ENCODE measurements around the gene LIX1L.
"Not testable (repeated sequence)": the region's sequence is repeated elsewhere in the genome, so short reads cannot be mapped to it uniquely, and the experiment has no call there.

LIX1L gene

DNA sequence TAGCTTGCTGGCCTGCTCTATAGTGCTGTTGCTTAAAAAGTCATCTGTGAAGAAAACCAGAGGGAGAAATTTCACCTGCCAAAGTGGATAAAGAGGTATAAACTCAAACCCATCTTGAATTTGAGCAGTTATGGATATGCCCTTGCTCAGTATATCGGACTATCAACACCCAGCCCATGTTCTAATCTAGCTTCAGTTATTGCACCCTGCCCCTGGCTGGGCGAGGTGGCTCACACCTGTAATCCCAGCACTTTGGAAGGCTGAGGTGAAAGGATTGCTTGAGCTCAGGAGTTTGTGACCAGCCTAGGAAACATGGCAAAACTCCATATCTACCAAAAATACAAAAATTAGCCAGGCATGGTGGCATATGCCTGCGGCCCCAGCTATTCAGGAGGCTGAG is 13.3 kb downstream of the LIX1L start:
- in situ Hi-C loops (cut with MboI; ENCODE audit: low sequenced_read_pairs): no loop called here

DNA sequence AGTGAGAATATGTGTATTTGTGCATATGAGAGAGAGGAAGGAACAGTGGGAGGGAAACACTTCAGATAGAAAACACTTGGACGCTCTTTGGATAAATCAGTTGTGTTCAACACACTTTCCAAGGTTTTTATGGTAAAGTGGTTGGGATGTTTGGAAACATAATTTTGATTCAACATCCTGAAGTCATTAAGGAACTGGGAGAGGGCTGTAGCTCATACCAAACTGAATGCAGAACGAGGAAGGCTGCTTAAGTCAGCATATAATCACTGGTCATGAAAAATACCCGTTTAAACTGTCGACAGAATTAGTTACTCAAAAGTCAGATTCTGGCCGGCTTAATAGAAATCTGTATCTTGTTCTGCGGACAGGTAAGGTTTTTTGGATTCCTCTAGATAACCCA is 14.9 kb downstream of the LIX1L start:
- in situ Hi-C loops (cut with MboI; ENCODE audit: low sequenced_read_pairs): no loop called here

DNA sequence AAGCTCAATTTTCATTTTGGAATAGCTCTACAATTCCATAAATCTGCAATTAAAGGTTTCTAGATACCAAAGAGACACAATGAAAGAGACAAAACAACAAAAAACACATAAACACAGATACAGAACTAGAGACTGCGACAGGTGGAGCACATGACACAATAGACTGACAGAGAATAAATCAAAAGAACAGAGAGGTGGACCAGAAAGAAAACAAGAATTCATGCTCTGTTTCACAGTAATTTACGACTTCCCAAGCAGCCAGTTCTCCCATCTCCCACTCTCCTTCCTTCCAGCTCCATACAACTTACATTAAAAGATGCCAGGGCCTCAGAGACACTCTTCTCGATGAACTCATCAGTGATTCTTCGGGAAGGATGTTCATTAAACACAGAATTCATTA is 15.4 kb downstream of the LIX1L start:
- in situ Hi-C loops (cut with MboI; ENCODE audit: low sequenced_read_pairs): no loop called here

DNA sequence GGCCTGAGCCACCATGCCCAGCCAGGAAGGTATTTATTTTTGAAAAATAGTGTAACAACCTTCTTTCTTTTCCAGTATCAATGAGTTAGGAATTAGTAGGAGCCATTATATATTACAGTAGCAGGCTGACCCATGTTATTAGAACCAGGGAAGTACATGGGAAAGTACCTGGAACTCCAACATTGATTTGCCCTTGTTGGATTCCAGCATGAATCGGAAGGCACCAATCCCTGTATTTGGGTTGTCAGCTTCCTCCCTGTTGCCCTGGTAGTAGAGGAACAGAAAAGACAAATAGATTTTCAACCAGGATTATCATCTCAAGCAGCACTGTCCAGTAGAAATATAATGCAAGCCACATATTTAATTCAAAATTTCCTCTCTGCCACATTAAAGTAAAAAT is 20.4 kb downstream of the LIX1L start:
- in situ Hi-C loops (cut with MboI; ENCODE audit: low sequenced_read_pairs): no loop called here

DNA sequence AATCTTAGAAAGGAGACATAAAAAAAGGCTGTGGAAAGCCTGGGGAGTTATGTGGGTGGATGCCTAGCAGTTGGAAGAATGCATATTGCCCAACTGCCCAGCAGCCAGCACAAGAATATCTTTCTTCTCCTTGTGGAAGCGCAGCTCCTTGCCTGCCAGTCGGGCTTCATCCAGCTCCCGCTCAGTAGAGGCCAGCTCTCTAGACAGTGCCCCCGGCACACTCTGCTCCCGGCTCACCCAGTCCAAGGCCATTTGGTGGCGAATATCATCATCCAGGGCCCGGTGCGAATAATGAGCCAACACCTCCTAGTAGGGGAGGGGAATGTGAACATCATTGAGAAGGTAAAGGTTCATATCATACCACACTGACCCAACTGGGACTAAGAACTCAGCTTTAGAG is 21.6 kb downstream of the LIX1L start:
- in situ Hi-C loops (cut with MboI; ENCODE audit: low sequenced_read_pairs): no loop called here

DNA sequence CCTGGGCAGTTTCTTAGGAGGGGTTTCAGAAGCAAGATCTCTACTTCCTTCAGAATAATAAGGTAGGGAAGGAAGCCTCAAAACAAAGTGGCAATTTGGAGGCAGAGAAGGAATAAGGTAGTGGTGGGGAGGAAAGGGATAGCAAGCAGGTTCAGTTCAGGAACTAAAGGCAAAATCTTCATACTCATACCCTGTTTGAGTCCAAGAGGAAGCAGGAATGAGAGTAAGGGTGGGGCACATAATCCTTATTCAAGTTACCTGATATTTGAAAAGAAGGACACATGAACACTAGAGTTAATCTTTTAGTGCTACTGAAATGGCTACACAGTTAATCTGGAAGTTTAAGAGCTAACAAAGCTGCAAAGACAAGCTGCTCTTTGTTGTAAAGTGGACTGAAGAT is 22.1 kb downstream of the LIX1L start:
- in situ Hi-C loops (cut with MboI; ENCODE audit: low sequenced_read_pairs): no loop called here

DNA sequence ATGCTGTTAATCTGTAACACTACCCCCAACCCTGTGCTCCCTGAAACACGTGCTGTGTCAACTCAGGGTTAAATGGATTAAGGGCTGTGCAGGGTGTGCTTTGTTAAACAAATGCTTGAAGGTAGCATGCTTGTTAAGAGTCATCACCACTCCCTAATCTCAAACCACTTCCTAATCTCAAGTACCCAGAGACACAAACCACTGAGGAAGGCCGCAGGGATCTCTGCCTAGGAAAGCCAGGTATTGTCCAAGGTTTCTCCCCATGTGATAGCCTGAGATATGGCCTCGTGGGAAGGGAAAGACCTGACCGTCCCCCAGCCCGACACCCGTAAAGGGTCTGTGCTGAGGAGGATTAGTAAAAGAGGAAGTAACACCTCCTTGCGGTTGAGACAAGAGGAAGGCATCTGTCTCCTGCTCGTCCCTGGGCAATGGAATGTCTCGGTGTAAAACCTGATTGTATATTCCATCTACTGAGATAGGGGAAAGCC is 25.3 kb downstream of the LIX1L start:
- in situ Hi-C loops (cut with MboI; ENCODE audit: low sequenced_read_pairs): not testable (repeated sequence)

DNA sequence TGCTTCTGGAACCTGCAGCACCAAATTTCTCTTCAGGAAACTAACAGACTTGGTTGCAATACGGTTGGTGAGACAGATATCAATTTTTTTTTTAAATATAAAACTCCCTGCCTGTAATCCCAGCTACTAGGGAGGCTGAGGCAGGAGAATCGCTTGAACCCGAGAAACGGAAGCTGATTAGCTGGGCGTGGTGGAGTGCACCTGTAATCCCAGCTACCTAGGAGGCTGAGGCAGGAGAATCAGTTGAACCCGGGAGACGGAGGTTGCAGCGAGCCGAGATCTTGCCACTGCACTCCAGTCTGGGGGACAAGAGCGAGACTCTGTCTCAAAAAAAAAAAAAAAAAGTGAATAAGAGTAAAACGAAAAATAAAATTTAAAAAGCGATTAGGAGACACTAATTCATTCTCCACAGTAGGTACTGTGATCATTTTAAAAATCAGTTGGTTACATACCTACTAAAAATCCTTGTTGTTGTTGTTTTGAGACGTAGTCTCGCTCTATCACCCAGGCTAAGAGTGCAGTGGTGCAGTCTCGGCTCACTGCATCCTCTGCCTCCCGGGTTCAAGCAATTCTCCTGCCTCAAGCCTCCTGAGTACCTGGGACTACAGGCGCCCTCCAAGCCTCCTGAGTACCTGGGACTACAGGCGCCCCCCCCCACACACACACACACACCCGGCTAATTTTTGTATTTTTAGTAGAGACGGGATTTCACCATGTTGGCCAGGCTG is 29.7 kb downstream of the LIX1L start:
- in situ Hi-C loops (cut with MboI; ENCODE audit: low sequenced_read_pairs): loop anchor here (10.0 kb wide), 1 partner anchor 57 kb away; no protein-coding TSS in a partner anchor

DNA sequence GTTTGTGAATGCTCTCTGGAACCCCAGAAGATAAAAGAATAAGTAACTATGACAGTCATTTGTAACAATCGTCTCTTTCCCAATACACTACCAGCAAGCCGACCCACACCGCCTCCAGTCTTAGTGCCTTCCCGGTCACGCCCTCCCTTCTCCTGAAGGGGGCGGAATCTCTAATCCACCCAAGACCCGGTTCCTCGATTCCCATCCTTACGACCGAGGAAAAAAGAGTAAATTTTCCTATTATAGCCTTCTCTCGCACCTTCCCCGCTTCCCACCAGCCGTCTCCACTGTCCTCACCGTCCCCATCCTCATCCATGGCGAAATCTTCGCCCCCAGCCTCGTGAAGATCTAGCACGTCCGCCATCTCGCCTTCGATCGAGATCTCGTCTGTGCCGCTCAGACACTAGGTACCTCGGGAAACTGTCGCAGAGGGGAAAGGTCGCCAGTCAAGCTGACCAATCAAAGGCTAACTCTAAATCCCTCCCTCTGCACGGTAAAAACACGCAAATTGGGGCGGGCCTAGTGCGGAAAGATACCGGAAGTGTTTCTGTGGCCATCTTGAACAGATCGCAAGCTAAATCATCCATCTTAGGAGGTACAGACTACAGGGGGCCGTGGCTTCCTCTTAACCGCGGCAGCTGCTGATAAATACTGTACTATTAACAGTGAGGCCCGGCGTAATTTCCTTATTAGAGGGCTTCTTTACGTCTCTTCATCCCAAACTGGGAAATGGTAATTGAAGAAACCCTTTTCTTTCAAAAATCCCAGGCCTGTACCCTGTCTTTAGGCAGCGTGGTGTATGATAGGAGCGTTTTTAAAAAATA is 30.5 kb downstream of the LIX1L start, which contains the start of gene RBM8A:
TSS of gene RBM8A (minus strand) at position 422 of the 824 bp plus-strand sequence. CDS start at position 364, 58 bp downstream.
- in situ Hi-C loops (cut with MboI; ENCODE audit: low sequenced_read_pairs): loop anchor here (10.0 kb wide), 1 partner anchor 58 kb away; no protein-coding TSS in a partner anchor

DNA sequence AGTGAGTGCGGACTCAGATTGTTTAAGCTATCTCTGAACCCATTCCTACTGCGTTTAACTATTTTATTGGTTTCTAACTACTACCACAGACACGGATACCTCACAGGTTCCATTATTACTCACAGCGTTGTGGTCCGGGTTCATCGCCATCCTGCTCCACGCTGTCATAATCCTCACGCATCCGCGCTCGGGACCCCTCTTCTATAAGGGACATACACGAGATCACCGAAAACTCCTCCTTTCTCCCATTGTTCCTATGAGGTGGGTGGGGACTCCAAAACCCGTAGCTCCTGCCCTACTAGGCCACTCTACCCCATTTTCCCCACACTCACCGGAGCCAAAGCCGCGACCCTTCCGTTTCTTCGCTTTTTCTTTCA is 31.1 kb downstream of the LIX1L start:
- in situ Hi-C loops (cut with MboI; ENCODE audit: low sequenced_read_pairs): loop anchor here (10.0 kb wide), 1 partner anchor 58 kb away; no protein-coding TSS in a partner anchor

DNA sequence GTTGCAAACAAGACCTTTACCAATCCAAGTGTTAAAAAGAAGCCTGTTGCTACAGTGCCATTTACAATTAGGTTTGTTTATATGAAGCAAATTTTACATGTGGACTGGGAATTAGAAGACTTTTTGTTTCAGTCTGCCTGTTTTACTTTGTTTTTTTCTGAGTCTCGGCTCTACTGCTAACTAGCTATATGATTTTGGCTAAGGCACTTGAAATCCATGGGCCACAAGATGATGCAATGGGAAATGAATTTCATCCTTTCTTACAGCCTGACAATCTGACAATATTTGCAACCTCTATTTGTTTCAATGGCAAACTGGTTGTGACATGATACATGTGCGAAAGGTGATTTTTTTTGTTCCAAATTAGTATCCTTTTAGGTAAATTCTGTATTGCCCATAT is 35.6 kb downstream of the LIX1L start:
- in situ Hi-C loops (cut with MboI; ENCODE audit: low sequenced_read_pairs): loop anchor here (10.0 kb wide), 1 partner anchor 63 kb away; no protein-coding TSS in a partner anchor

DNA sequence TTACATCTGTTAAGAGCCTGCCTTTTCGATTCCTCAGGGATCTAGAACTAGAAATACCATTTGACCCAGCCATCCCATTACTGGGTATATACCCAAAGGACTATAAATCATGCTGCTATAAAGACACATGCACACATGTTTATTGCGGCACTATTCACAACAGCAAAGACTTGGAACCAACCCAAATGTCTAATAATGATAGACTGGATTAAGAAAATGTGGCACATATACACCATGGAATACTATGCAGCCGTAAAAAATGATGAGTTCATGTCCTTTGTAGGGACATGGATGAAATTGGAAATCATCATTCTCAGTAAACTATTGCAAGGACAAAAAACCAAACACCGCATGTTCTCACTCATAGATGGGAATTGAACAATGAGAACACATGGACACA is 37.5 kb downstream of the LIX1L start:
- in situ Hi-C loops (cut with MboI; ENCODE audit: low sequenced_read_pairs): loop anchor here (10.0 kb wide), 1 partner anchor 65 kb away; no protein-coding TSS in a partner anchor

DNA sequence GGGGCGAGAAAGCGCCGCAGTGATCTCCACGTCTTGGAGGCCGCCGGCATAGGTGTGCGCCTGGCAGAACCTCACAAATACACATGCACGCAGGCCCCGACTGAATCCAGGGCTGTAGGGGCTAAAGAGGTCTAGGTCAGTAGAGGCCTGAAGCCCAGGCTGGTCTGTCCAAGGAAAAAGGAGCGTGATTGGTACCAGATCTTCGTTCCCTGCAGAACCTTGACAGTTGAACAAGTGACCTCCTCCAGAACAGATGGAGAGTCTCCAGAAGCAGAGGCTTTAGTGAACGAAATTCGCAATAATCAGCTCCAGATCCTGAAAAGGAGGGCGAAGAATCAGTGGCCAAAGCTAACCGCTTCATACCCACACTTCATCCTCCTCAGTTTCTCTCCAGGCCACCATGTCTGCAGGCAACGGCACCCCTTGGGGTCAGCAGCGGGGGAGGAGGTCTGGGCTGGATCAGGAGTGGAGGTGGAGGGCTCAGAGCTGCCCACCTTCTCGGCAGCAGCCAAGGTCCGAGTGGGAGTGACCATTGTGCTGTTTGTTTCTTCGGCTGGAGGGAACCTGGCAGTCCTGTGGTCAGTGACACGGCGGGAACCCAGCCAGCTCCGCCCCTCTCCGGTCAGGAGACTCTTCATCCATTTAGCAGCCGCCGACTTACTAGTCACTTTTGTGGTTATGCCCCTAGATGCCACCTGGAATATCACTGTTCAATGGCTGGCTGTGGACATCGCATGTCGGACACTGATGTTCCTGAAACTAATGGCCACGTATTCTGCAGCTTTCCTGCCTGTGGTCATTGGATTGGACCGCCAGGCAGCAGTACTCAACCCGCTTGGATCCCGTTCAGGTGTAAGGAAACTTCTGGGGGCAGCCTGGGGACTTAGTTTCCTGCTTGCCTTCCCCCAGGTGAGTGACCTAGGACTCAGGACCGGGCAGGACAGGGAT is 38.6 kb downstream of the LIX1L start:
- in situ Hi-C loops (cut with MboI; ENCODE audit: low sequenced_read_pairs): no loop called here

DNA sequence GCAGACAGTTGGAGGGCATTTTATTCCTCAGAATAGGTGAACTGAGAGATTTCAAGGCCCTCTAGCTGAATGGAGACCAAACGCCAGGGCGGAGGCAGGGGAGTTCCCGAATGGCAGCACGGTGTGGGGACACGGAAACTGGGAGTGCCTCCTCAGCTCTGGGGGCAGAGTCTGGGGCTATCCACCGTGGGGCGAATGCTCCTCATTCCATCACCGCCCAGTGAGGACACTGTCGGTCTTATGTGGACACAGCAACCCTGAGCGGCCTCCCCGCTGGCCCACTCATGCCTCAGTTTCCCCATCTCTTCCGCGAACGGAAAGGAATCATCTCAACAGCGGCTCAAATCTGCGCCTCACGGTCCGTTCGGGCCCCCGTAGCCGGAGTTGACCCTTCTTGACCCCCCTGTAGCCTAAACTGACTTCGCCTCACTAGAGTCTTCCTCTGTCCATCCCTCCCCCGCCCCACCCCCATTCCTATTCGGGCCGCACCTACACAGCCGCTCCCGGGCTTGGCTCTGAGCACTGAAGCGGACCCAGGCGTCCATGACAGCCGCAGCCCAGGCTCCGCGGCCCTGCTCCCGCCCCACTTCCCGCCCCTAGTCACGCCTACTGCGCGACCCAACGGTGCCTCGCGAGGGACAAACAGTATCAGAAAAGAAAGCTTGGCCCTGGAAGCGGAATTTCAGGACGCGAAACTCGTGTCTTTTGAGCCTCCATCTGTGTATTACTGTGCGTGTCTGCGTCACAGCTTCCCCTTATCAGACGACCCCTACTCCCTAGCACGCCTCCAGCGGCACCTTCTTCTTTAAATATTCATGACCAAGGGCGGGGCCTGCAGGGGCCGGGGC is 39.4 kb downstream of the LIX1L start, which contains the start of gene PEX11B:
TSS of gene PEX11B (minus strand) at position 574 of the 848 bp plus-strand sequence. CDS start at position 545, 29 bp downstream.
- in situ Hi-C loops (cut with MboI; ENCODE audit: low sequenced_read_pairs): no loop called here

DNA sequence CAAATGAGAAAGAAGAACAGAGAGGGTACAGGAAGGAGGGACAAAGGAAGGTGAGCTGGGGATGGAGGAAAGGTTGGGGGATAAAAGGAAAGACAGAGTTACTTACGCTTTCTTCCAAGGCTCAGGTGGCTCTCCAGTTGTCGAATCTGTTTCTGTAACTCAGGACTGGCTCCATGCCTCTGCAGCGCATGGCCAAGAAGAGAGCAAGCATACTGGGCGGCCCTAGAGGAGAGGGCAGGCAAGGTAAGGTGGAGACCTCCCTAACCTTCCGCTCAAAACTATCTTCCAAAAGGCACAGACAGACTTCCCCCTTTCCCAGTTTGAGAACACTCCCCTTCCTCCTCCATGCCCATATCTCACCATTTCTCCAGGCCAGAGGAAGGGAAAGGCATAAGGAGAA is 40.2 kb downstream of the LIX1L start:
- in situ Hi-C loops (cut with MboI; ENCODE audit: low sequenced_read_pairs): no loop called here

DNA sequence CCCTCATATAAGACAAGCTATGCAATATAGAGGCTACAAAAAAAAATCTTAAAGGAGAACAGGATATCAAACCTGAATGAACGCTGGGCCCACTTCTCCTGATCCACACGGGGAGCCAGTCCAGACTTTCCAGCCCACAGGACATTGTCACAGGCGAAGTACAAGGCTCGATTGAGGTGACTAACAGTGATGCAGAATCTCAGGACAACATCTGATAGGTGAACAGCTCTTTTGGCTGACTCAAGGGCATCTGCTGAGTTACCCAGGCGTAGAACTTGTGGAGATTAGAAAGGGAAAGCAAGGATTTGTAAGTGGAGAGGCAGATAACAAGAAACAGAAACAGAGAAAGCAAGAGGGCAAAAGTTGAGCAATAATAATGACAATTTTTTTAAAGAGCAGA is 41.1 kb downstream of the LIX1L start:
- in situ Hi-C loops (cut with MboI; ENCODE audit: low sequenced_read_pairs): no loop called here

DNA sequence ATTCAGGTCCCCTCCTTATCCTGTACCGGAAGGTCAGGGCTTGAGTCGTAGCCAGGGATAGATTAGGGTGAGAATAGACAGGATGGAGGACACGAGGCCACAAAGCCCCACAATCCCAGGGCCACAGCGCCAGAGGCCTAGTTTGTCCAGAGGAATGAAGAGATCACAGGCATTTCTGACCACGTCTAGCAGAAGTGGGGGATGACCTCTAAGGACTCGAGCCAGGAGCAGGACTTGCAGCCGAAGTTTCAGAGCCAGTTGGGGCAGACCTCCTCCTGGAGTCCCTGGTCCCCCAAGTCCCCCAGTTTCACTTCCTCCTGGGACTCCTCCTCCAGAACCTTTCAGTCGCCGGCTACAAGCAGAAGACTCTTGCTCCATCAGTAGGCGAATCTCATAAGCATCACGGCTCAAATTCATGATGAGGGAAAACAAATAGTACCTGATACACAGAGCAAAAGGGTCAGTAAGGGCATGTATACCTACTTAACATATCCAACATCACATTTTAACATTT is 45.6 kb downstream of the LIX1L start:
- in situ Hi-C loops (cut with MboI; ENCODE audit: low sequenced_read_pairs): no loop called here

DNA sequence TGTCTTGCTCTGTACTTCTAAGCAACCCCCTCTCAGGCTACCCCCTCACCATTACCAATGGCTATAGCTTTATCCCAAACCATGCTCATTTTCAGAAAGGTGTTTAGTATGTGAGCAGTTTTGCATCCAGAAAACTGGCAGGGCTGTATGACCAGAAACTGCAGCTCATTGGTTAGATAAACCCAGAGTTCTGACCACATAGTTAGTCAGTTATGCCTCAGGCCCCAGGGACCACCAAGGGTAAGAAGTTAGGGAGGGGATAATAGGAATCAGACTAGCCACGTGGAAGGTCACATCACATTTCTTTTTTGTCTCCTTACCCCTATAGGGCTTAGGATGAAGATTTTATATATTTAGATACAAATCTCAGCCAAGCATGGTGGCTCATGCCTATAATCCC is 49.2 kb downstream of the LIX1L start:
- in situ Hi-C loops (cut with MboI; ENCODE audit: low sequenced_read_pairs): no loop called here
